Left ventricle myocardium inferior (tissue), 1 donor: ENCODE data around the gene RARS1. TPM values are rescaled to one million over a fixed set of nuclear protein-coding genes. Genes with fewer than 3 reads are reported as not detected.

Experiments
- DNase-seq: peaks from one replicate; pipeline ENCODE4 v3.0.0-alpha.2; 2020
- H3K27ac ChIP-seq: fragments of 200-600 bp; replicated peaks from 2 replicates; pipeline ENCODE4 v1.8.0; 2021
- H3K27me3 ChIP-seq: fragments of 200-600 bp; 2 replicates; pipeline ENCODE4 v1.8.0; 2021; ENCODE audit warnings: low read depth
- H3K36me3 ChIP-seq: fragments of 200-600 bp; 2 replicates; pipeline ENCODE4 v1.8.0; 2021
- H3K4me1 ChIP-seq: fragments of 200-600 bp; 2 replicates; pipeline ENCODE4 v1.8.0; 2021
- H3K4me3 ChIP-seq: fragments of 200-600 bp; 2 replicates; pipeline ENCODE4 v1.8.0; 2021; ENCODE audit warnings: mild to moderate bottlenecking, moderate library complexity
- H3K9me3 ChIP-seq: fragments of 200-600 bp; replicated peaks from 2 replicates; pipeline ENCODE4 v1.8.0; 2021
- CTCF ChIP-seq: fragments of 200-600 bp; IDR thresholded peaks from 2 replicates; pipeline ENCODE4 v1.8.0; 2021; ENCODE audit warnings: antibody characterized with exemption, mild to moderate bottlenecking, borderline replicate concordance
- intact Hi-C: fragments of 100-400 bp; cut with micrococcal nuclease; formaldehyde crosslinking; loops from one replicate; pipeline ENCODE4 v1.11.0; 2022
- total RNA-seq: library from RNA; stranded (reverse); fragmentation: NEBNext Ultra II Directional; extraction: Animal tissue kit (Norgen Biotek cat#: 25700); gene quantifications from one replicate; pipeline ENCODE4 v1.2.1, GENCODE V29; 2021
- donor health status: DM: no; HTN: yes; CAD: no; lungs with severe emphysema.

The RARS1 gene
- total RNA-seq, 1 donor from 2014 or later = 48.0 TPM

GRCh38 chr5:168481330-168481788 is 4.9 kb upstream of the RARS1 start:
- Histone ChIP-seq H3K4me1 (peaks cover under 1% of the 10 kb centered on the region), H3K27me3 (peaks cover 4% of the 10 kb centered on the region), H3K36me3 (no peaks in the 10 kb centered on the region), H3K27ac (no peak overlapping the region), H3K9me3 (no peaks in the 10 kb centered on the region), H3K4me3 (no peak overlapping the region)
- intact Hi-C loops = no loop called here
- no peak for TF ChIP-seq CTCF
- DNase-seq = no peak

GRCh38 chr5:168482361-168482760 is 3.9 kb upstream of the RARS1 start:
- intact Hi-C loops = no loop called here
- no peak for DNase-seq
- peaks cover 11% of the 10 kb centered on the region for H3K4me1 ChIP-seq
- H3K9me3 ChIP-seq = no peaks in the 10 kb centered on the region
- H3K27ac ChIP-seq = no peak overlapping the region
- H3K4me3 ChIP-seq = no peak overlapping the region
- TF ChIP-seq CTCF = no peak
- peaks cover 4% of the 10 kb centered on the region for H3K27me3 ChIP-seq
- H3K36me3 ChIP-seq = no peaks in the 10 kb centered on the region

- Histone ChIP-seq H3K9me3 (no peaks in the 10 kb centered on the region), H3K27me3 (no peaks in the 10 kb centered on the region), H3K27ac (no peak overlapping the region), H3K4me1 (peaks cover 19% of the 10 kb centered on the region), H3K4me3 (no peak overlapping the region), H3K36me3 (peaks cover 62% of the 10 kb centered on the region)
- intact Hi-C loops = no loop called here
- TF ChIP-seq CTCF = no peak
- no peak for DNase-seq
Measured at GRCh38 chr5:168489059-168489458, 2.8 kb downstream of the RARS1 start.

GRCh38 chr5:168494057-168494555 is 7.8 kb downstream of the RARS1 start:
- no peak for TF ChIP-seq CTCF
- no peaks in the 10 kb centered on the region for H3K27me3 ChIP-seq
- no peaks in the 10 kb centered on the region for H3K4me1 ChIP-seq
- H3K9me3 ChIP-seq = no peaks in the 10 kb centered on the region
- intact Hi-C loops = loop anchor here (10.0 kb wide), 1 partner anchor 81 kb away; the partner anchor contains the start of gene PANK3
- no peak overlapping the region for H3K4me3 ChIP-seq
- no peak for DNase-seq
- peaks cover 100% of the 10 kb centered on the region for H3K36me3 ChIP-seq
- no peak overlapping the region for H3K27ac ChIP-seq

- H3K4me1 ChIP-seq = no peaks in the 10 kb centered on the region
- DNase-seq = no peak
- no peak for TF ChIP-seq CTCF
- peaks cover 95% of the 10 kb centered on the region for H3K36me3 ChIP-seq
- no peaks in the 10 kb centered on the region for H3K9me3 ChIP-seq
- no peaks in the 10 kb centered on the region for H3K27me3 ChIP-seq
- intact Hi-C loops = no loop called here
- no peak overlapping the region for H3K27ac ChIP-seq
- no peak overlapping the region for H3K4me3 ChIP-seq
Measured at GRCh38 chr5:168502563-168503237, 16.4 kb downstream of the RARS1 start.
